SK-N-SH (cell line): ENCODE data around the gene PSMG3. TPM values are rescaled to one million over a fixed set of nuclear protein-coding genes. Genes with fewer than 3 reads are reported as not detected.

Experiments
- CTCF ChIA-PET: fragments of 300-600, 350-600 bp; formaldehyde crosslinking; extraction: SDS; loops from one replicate; lab custom pipeline; 2021; lab: Yijun Ruan, JAX
- POLR2A ChIA-PET: fragments of 350-600 bp; sonication (Branson Sonifier 250); formaldehyde crosslinking; extraction: SDS; loops from one replicate; lab custom pipeline; 2020; ENCODE audit warnings: antibody characterized with exemption, inconsistent platforms; lab: Yijun Ruan, JAX
- DNase-seq: peaks from one replicate; pipeline ENCODE4 v3.0.0; 2012
- H2AFZ ChIP-seq: fragments of 200-600 bp; sonication (generic); 2 replicates; pipeline ENCODE4 v1.8.1; 2016; ENCODE audit warnings: antibody characterized with exemption, mild to moderate bottlenecking, low read depth
- H3F3A ChIP-seq: fragments of 200-600 bp; sonication (generic); replicated peaks from 2 replicates; pipeline ENCODE3; 2016; ENCODE audit warnings: antibody characterized with exemption, mild to moderate bottlenecking; ENCODE audit not compliant: insufficient read depth
- H3K27ac ChIP-seq, 2 experiments: fragments of 200-500 bp in 1 of 2; fragments of 200-600 bp in 1 of 2; sonication (Bioruptor generic) in 1 of 2; sonication (generic), shearing (Covaris generic) in 1 of 2; 2 replicates each; pipeline versions ENCODE4 v1.5.1 to v1.6.1; 2014 to 2016; ENCODE audit warnings: low read depth in 2 of 2, inconsistent platforms in 1 of 2, low read length in 1 of 2, mild to moderate bottlenecking in 1 of 2, mixed read lengths in 1 of 2
- H3K27me3 ChIP-seq: fragments of 200-600 bp; sonication (generic), shearing (Covaris generic); 2 replicates; pipeline ENCODE4 v1.6.1; 2016; ENCODE audit warnings: mixed run types; ENCODE audit not compliant: insufficient read depth
- H3K36me3 ChIP-seq, 2 experiments: fragments of 200-500 bp in 1 of 2; fragments of 200-600 bp in 1 of 2; sonication (Bioruptor generic) in 1 of 2; sonication (generic) in 1 of 2; replicated peaks in 1 of 2; 2 replicates each; pipeline versions ENCODE3 to v1.5.1; 2014 to 2016; ENCODE audit warnings: low read length in 1 of 2, mild to moderate bottlenecking in 1 of 2; ENCODE audit not compliant: insufficient read depth in 2 of 2, control insufficient read depth in 1 of 2
- H3K4me1 ChIP-seq, 2 experiments: fragments of 200-500 bp in 1 of 2; fragments of 200-600 bp in 1 of 2; sonication (Bioruptor generic) in 1 of 2; sonication (generic), shearing (Covaris generic) in 1 of 2; 2 replicates each; pipeline versions ENCODE4 v1.5.1 to v1.6.1; 2014 to 2016; ENCODE audit warnings: low read depth in 1 of 2, low read length in 1 of 2, mixed run types in 1 of 2; ENCODE audit not compliant: insufficient read depth in 2 of 2, control insufficient read depth in 1 of 2
- H3K4me2 ChIP-seq: fragments of 200-600 bp; sonication (generic), shearing (Covaris generic); 2 replicates; pipeline ENCODE4 v1.6.1; 2017; ENCODE audit warnings: mixed run types
- H3K4me3 ChIP-seq, 2 experiments: fragments of 200-500 bp in 1 of 2; fragments of 200-600 bp in 1 of 2; sonication (Bioruptor generic) in 1 of 2; sonication (generic), shearing (Covaris generic) in 1 of 2; 2 replicates each; pipeline versions ENCODE4 v1.5.1 to v1.8.1; 2014 to 2016; ENCODE audit warnings: low read depth in 2 of 2, inconsistent platforms in 1 of 2, low read length in 1 of 2, mild to moderate bottlenecking in 1 of 2, mixed read lengths in 1 of 2, moderate library complexity in 1 of 2
- H3K79me2 ChIP-seq: fragments of 200-600 bp; sonication (generic); 2 replicates; pipeline ENCODE4 v1.8.1; 2017; ENCODE audit warnings: mild to moderate bottlenecking; ENCODE audit not compliant: insufficient read depth
- H3K9ac ChIP-seq: fragments of 200-600 bp; sonication (generic); 2 replicates; pipeline ENCODE4 v1.6.1; 2017; ENCODE audit warnings: mixed run types
- H3K9me2 ChIP-seq: fragments of 200-600 bp; sonication (generic); 2 replicates; pipeline ENCODE4 v1.6.1; 2017; ENCODE audit warnings: mixed run types
- H3K9me3 ChIP-seq: fragments of 200-600 bp; sonication (generic); 2 replicates; pipeline ENCODE4 v1.6.1; 2017; ENCODE audit warnings: mixed run types, mild to moderate bottlenecking, moderate library complexity
- H4K20me1 ChIP-seq: fragments of 200-600 bp; sonication (generic); 2 replicates; pipeline ENCODE4 v1.6.1; 2017; ENCODE audit warnings: mild to moderate bottlenecking, mixed run types; ENCODE audit not compliant: insufficient read depth
- ELF1 ChIP-seq: IDR thresholded peaks from 2 replicates; pipeline ENCODE4 v1.4.0; 2012
- EZH2phosphoT487 ChIP-seq: fragments of 200-600 bp; sonication (generic); IDR thresholded peaks from 2 replicates; pipeline ENCODE4 v1.6.1; 2017; ENCODE audit warnings: low read depth, mixed run types, mild to moderate bottlenecking, antibody characterized with exemption, moderate library complexity, borderline replicate concordance
- FOSL2 ChIP-seq: IDR thresholded peaks from 2 replicates; pipeline ENCODE4 v1.4.0; 2012; ENCODE audit warnings: low read depth, mild to moderate bottlenecking, moderate library complexity, borderline replicate concordance
- FOXM1 ChIP-seq: IDR thresholded peaks from 2 replicates; pipeline ENCODE4 v1.4.0; 2012; ENCODE audit warnings: low read depth, mild to moderate bottlenecking
- GATA2 ChIP-seq: sonication (generic); formaldehyde crosslinking; IDR thresholded peaks from 2 replicates; pipeline ENCODE4 v1.5.0; 2020; ENCODE audit warnings: mild to moderate bottlenecking, missing genetic modification reagents
- MXI1 ChIP-seq: IDR thresholded peaks from 2 replicates; pipeline ENCODE4 v1.6.1; 2012; ENCODE audit warnings: mild to moderate bottlenecking, low read depth, low read length, improper control_type of control experiment
- POLR2AphosphoS5 ChIP-seq: IDR thresholded peaks from 2 replicates; pipeline ENCODE4 v1.6.1; 2012; ENCODE audit warnings: low read depth, low read length
- RAD21 ChIP-seq: IDR thresholded peaks from 2 replicates; pipeline ENCODE4 v1.6.1; 2012; ENCODE audit warnings: mild to moderate bottlenecking, low read length
- SIN3A ChIP-seq: IDR thresholded peaks from 2 replicates; pipeline ENCODE4 v1.6.1; 2012; ENCODE audit warnings: low read depth, mild to moderate bottlenecking, low read length, moderate library complexity, borderline replicate concordance
- SMC3 ChIP-seq: IDR thresholded peaks from 2 replicates; pipeline ENCODE4 v1.6.1; 2012; ENCODE audit warnings: low read depth, low read length, improper control_type of control experiment
- TCF12 ChIP-seq: IDR thresholded peaks from 2 replicates; pipeline ENCODE4 v1.4.0; 2012
- WGBS: methylation state at CpG from one replicate; pipeline ENCODE4 v1.1.6; 2017; ENCODE audit warnings: low lambda C conversion rate; 5-methylcytosine and 5-hydroxymethylcytosine counted together
- polyA plus RNA-seq, 3 experiments: library from polyadenylated mRNA; depleted of rRNA; stranded (reverse); fragments of >200 nt; gene quantifications; 2 replicates each; pipeline ENCODE4 v1.2.3, GENCODE V29; 2012
- TF ChIP-seq, protein P1 (sequence below): fragments of 150-350 bp; IDR thresholded peaks from 2 replicates; pipeline ENCODE4 v1.6.1; 2016; ENCODE audit warnings: mild to moderate bottlenecking, low read depth, low read length
- TF ChIP-seq, protein P2 (sequence below): IDR thresholded peaks from 2 replicates; pipeline ENCODE4 v1.4.0; 2012; ENCODE audit warnings: low read depth, borderline replicate concordance
- TF ChIP-seq, protein P3 (sequence below): IDR thresholded peaks from 2 replicates; pipeline ENCODE4; 2012
- TF ChIP-seq, protein P4 (sequence below): IDR thresholded peaks from 2 replicates; pipeline ENCODE4 v1.4.0; 2012; ENCODE audit warnings: low read depth

PSMG3 gene
- polyA plus RNA-seq, 1 of the 3 experiments (the other 2 are of a cell fraction), result 109 TPM

- TF ChIP-seq FOSL2 (peak; percentile 83), ELF1 (no peak), RAD21 (no peak), GATA2 (no peak), TCF12 (peak; percentile 90), POLR2AphosphoS5 (0 out of 2 replicates have a peak, but pooled peaks have one; percentile 11)
- TF ChIP-seq, protein P1, sequence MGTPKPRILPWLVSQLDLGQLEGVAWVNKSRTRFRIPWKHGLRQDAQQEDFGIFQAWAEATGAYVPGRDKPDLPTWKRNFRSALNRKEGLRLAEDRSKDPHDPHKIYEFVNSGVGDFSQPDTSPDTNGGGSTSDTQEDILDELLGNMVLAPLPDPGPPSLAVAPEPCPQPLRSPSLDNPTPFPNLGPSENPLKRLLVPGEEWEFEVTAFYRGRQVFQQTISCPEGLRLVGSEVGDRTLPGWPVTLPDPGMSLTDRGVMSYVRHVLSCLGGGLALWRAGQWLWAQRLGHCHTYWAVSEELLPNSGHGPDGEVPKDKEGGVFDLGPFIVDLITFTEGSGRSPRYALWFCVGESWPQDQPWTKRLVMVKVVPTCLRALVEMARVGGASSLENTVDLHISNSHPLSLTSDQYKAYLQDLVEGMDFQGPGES, result no peak
These were observed 41.9 kb upstream of the PSMG3 start (continued) for GRCh38 chr7:1611708-1612241.

GRCh38 chr7:1610678-1611302 is 41.0 kb upstream of the PSMG3 start:
- no peak overlapping the region for H3K4me3 ChIP-seq
- ChIA-PET POLR2A (interaction anchor here (1.4 kb wide), 1 partner anchor 12 kb away, joined by 5 read pairs; no protein-coding TSS in a partner anchor), CTCF (interaction anchor here (4.1 kb wide), 1 partner anchor 14 kb away, joined by 14 read pairs; no protein-coding TSS in a partner anchor)
- H3K79me2 ChIP-seq, result no peaks in the 10 kb centered on the region
- H3K9me2 ChIP-seq, result no peaks in the 10 kb centered on the region
- H3K27me3 ChIP-seq, result peaks cover 4% of the 10 kb centered on the region; the same call in 1 of the 2 replicates
- H3K36me3 ChIP-seq, result no peaks in the 10 kb centered on the region
- no peaks in the 10 kb centered on the region for H4K20me1 ChIP-seq
- no peaks in the 10 kb centered on the region for H3F3A ChIP-seq
- H2AFZ ChIP-seq, result no peak overlapping the region
- no peak overlapping the region; a peak in 1 of 4 replicates for H3K27ac ChIP-seq
- H3K4me1 ChIP-seq, result peaks cover 0 to 21% of the 10 kb centered on the region in 2 experiments; a peak in 1 of 4 replicates
- no peaks in the 10 kb centered on the region for H3K9me3 ChIP-seq
- no peak overlapping the region for H3K9ac ChIP-seq
- peak; percentile 38 for DNase-seq
- H3K4me2 ChIP-seq, result no peak overlapping the region
- WGBS, result 86% methylated on average over 24 of the region's 26 CpGs
- TF ChIP-seq POLR2AphosphoS5 (no peak), EZH2phosphoT487 (no peak), SMC3 (no peak), MXI1 (no peak), SIN3A (no peak), FOXM1 (no peak)
- TF ChIP-seq, protein P2, sequence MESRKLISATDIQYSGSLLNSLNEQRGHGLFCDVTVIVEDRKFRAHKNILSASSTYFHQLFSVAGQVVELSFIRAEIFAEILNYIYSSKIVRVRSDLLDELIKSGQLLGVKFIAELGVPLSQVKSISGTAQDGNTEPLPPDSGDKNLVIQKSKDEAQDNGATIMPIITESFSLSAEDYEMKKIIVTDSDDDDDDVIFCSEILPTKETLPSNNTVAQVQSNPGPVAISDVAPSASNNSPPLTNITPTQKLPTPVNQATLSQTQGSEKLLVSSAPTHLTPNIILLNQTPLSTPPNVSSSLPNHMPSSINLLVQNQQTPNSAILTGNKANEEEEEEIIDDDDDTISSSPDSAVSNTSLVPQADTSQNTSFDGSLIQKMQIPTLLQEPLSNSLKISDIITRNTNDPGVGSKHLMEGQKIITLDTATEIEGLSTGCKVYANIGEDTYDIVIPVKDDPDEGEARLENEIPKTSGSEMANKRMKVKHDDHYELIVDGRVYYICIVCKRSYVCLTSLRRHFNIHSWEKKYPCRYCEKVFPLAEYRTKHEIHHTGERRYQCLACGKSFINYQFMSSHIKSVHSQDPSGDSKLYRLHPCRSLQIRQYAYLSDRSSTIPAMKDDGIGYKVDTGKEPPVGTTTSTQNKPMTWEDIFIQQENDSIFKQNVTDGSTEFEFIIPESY, result no peak
- TF ChIP-seq, protein P1, result no peak
- TF ChIP-seq, protein P3, sequence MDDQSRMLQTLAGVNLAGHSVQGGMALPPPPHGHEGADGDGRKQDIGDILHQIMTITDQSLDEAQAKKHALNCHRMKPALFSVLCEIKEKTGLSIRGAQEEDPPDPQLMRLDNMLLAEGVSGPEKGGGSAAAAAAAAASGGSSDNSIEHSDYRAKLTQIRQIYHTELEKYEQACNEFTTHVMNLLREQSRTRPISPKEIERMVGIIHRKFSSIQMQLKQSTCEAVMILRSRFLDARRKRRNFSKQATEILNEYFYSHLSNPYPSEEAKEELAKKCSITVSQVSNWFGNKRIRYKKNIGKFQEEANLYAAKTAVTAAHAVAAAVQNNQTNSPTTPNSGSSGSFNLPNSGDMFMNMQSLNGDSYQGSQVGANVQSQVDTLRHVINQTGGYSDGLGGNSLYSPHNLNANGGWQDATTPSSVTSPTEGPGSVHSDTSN, result no peak
- TF ChIP-seq, protein P4, sequence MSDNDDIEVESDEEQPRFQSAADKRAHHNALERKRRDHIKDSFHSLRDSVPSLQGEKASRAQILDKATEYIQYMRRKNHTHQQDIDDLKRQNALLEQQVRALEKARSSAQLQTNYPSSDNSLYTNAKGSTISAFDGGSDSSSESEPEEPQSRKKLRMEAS, result no peak
